Karpas-422 (cell line): Measurements from ENCODE around the gene RAP2A. TPM values are rescaled to one million over a fixed set of nuclear protein-coding genes. Genes with fewer than 3 reads are reported as not detected.

Experiments
- DNase-seq: peaks from one replicate; pipeline ENCODE4 v3.0.0-alpha.2; 2015
- H2AFZ ChIP-seq: fragments of 200-600 bp; sonication (generic); 2 replicates; pipeline ENCODE4 v1.6.1; 2014; ENCODE audit warnings: antibody characterized with exemption, low read length, mixed read lengths
- H3K27ac ChIP-seq: fragments of 200-600 bp; sonication (generic); 2 replicates; pipeline ENCODE4 v1.5.1; 2014; ENCODE audit warnings: mild to moderate bottlenecking, low read length, moderate library complexity
- H3K27me3 ChIP-seq: fragments of 200-600 bp; sonication (generic); 2 replicates; pipeline ENCODE4 v1.6.1; 2014; ENCODE audit warnings: low read length, mixed read lengths
- H3K36me3 ChIP-seq: fragments of 200-600 bp; sonication (generic); 2 replicates; pipeline ENCODE4 v1.6.1; 2014; ENCODE audit warnings: low read length, mixed read lengths; ENCODE audit not compliant: insufficient read depth
- H3K4me1 ChIP-seq: fragments of 200-600 bp; sonication (generic); 2 replicates; pipeline ENCODE4 v1.6.1; 2014; ENCODE audit warnings: mild to moderate bottlenecking, low read length, mixed read lengths
- H3K4me2 ChIP-seq: fragments of 200-600 bp; sonication (generic); 2 replicates; pipeline ENCODE4 v1.6.1; 2014; ENCODE audit warnings: low read length, low read depth, mild to moderate bottlenecking; ENCODE audit not compliant: poor library complexity, severe bottlenecking
- H3K4me3 ChIP-seq: fragments of 200-600 bp; sonication (generic); 2 replicates; pipeline ENCODE4 v1.5.1; 2014; ENCODE audit warnings: mild to moderate bottlenecking, antibody characterized with exemption, low read length, mixed read lengths
- H3K79me2 ChIP-seq: fragments of 200-600 bp; sonication (generic); 2 replicates; pipeline ENCODE4 v1.6.1; 2014; ENCODE audit warnings: mild to moderate bottlenecking, low read length, mixed read lengths
- H3K9ac ChIP-seq: fragments of 200-600 bp; sonication (generic); 2 replicates; pipeline ENCODE4 v1.6.0; 2014; ENCODE audit warnings: low read length
- H3K9me2 ChIP-seq: fragments of 200-600 bp; sonication (generic), shearing (Covaris generic); replicated peaks from 2 replicates; pipeline ENCODE4 v1.6.0; 2014; ENCODE audit warnings: mild to moderate bottlenecking, low read length, moderate library complexity; ENCODE audit not compliant: insufficient read depth
- H3K9me3 ChIP-seq: fragments of 300-700, 200-600 bp; sonication (generic); 2 replicates; pipeline ENCODE4 v1.6.1; 2014; ENCODE audit warnings: low read length, mixed read lengths
- H4K20me1 ChIP-seq: fragments of 200-600 bp; sonication (generic); 2 replicates; pipeline ENCODE4 v1.6.1; 2014; ENCODE audit warnings: mild to moderate bottlenecking, antibody characterized with exemption, low read length, low read depth; ENCODE audit not compliant: insufficient read depth
- total RNA-seq: library from RNA; depleted of rRNA; stranded (reverse); fragments of >200 nt; shearing (Covaris generic); gene quantifications from 2 replicates; pipeline ENCODE4 v1.2.3, GENCODE V29; 2014; ENCODE audit warnings: low replicate concordance

The RAP2A gene
- total RNA-seq, 1 experiment from 2014 or later, result 47.9 TPM

DNA sequence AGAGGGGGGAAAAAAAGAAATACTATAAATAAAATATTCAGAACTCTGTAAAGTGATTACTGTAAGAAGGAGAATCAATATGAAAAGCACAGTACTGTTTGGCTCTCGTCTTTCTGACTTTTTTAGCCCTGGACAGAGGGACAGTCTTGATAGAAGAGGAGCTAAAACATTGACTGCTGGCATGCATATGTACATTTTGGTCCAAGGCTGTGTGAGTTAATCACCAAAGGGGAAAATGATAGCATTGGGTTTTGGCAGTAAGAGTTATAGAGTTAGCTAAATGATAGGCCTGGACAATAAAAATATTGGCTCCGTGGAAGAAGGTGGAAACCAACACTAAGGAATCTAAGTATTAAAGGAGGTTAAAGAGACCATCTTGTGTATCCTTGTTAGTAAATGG lies 50.3 kb downstream of the RAP2A start:
- Histone ChIP-seq H3K9me3 (no peaks in the 10 kb centered on the region), H4K20me1 (no peaks in the 10 kb centered on the region), H3K4me3 (no peak overlapping the region), H3K4me2 (no peak overlapping the region), H3K4me1 (no peaks in the 10 kb centered on the region), H3K79me2 (no peaks in the 10 kb centered on the region), H3K36me3 (no peaks in the 10 kb centered on the region), H2AFZ (no peak overlapping the region), H3K27me3 (no peaks in the 10 kb centered on the region), H3K9me2 (no peaks in the 10 kb centered on the region; the same call in 1 of the 2 replicates), H3K9ac (no peak overlapping the region), H3K27ac (no peak overlapping the region)
- no peak for DNase-seq

DNA sequence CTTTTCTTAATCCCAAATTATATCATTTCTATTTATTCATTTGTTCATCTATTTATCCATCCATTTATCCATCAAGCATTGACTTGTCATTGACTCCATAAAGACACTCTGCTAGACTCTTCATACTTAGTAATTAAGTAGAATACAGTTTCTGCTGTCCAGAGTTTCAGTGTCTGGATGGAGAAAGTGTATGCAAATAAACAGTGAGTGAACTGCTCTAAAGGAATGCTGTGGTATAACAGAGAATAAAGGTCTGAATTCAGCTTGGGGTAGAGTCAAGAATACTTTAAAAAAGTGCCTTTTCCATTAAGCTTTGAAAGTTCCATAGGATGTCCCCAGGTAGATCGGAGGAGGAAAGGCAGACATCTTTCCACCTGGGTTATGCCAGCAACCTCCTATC lies 51.4 kb downstream of the RAP2A start:
- no peaks in the 10 kb centered on the region for H4K20me1 ChIP-seq
- no peaks in the 10 kb centered on the region for H3K27me3 ChIP-seq
- no peaks in the 10 kb centered on the region for H3K79me2 ChIP-seq

DNA sequence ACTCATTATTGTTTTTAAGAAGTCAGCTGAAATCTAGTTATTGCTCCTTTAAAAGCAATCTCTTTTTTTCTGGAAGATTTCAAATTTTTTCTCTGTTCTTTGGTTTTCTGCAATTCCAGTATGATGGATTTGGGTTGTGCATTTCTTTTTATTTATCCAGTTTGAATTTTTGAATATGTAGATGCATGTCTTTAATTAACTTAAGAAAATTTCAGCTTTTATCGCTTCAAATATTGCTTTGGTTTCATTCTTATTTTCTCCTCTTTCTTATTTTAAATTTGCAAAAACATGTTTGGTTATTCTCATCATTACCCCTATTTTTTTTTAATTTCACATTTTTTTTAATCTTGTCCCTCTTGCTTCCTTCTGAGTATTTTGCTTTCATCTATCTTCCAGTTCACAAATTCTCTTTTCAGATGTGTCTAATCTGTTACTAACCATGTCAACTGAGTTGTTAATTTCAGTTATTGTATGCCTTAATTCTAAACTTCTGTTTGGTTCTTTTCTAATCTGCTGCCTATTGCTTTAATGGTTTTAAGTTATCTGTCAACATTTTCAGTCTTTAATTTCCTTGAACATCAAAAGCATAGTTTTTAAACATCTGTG lies 56.8 kb downstream of the RAP2A start:
- DNase-seq, result no peak
- no peak overlapping the region for H3K4me2 ChIP-seq

More for the DNA sequence above, 51.4 kb downstream of the RAP2A start:
- DNase-seq, result no peak
- Histone ChIP-seq H2AFZ (no peak overlapping the region), H3K4me1 (no peaks in the 10 kb centered on the region), H3K36me3 (no peaks in the 10 kb centered on the region), H3K9ac (no peak overlapping the region), H3K9me3 (no peaks in the 10 kb centered on the region), H3K9me2 (no peaks in the 10 kb centered on the region; the same call in 1 of the 2 replicates), H3K27ac (no peak overlapping the region), H3K4me3 (no peak overlapping the region), H3K4me2 (no peak overlapping the region)

DNA sequence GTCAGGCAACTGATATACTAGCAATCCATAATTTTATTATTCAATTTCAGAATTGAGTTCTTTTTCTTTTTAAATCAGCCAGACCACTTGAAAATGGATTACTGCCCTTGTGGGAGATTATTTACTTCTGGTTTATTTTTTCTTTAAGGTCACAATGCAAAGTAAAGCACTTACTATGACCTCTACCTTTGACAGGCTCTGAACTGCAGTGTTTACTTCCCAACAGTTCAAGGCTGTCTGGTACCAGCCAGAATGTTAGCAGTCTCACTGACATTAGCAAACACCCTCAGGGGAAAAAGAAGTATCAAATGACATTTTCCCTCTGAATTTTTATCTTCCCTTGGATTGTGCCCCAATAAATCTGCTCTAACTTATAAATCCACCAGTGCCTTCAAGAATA lies 57.5 kb downstream of the RAP2A start:
- no peaks in the 10 kb centered on the region for H3K4me1 ChIP-seq
- DNase-seq, result no peak
- H3K9ac ChIP-seq, result no peak overlapping the region
- H3K36me3 ChIP-seq, result no peaks in the 10 kb centered on the region
- no peaks in the 10 kb centered on the region for H3K27me3 ChIP-seq
- H3K9me3 ChIP-seq, result no peaks in the 10 kb centered on the region
- H3K79me2 ChIP-seq, result no peaks in the 10 kb centered on the region
- no peak overlapping the region for H3K27ac ChIP-seq
- no peak overlapping the region for H3K4me3 ChIP-seq
- H3K9me2 ChIP-seq, result no peaks in the 10 kb centered on the region
- H3K4me2 ChIP-seq, result no peak overlapping the region
- no peak overlapping the region for H2AFZ ChIP-seq
- H4K20me1 ChIP-seq, result no peaks in the 10 kb centered on the region

More for the DNA sequence above, 56.8 kb downstream of the RAP2A start:
- H2AFZ ChIP-seq, result no peak overlapping the region
- H3K9me2 ChIP-seq, result no peaks in the 10 kb centered on the region
- H3K79me2 ChIP-seq, result no peaks in the 10 kb centered on the region
- no peaks in the 10 kb centered on the region for H3K9me3 ChIP-seq
- no peak overlapping the region for H3K27ac ChIP-seq
- no peaks in the 10 kb centered on the region for H3K4me1 ChIP-seq
- no peaks in the 10 kb centered on the region for H3K27me3 ChIP-seq
- H3K4me3 ChIP-seq, result no peak overlapping the region
- no peaks in the 10 kb centered on the region for H3K36me3 ChIP-seq
- no peak overlapping the region for H3K9ac ChIP-seq
- H4K20me1 ChIP-seq, result no peaks in the 10 kb centered on the region

DNA sequence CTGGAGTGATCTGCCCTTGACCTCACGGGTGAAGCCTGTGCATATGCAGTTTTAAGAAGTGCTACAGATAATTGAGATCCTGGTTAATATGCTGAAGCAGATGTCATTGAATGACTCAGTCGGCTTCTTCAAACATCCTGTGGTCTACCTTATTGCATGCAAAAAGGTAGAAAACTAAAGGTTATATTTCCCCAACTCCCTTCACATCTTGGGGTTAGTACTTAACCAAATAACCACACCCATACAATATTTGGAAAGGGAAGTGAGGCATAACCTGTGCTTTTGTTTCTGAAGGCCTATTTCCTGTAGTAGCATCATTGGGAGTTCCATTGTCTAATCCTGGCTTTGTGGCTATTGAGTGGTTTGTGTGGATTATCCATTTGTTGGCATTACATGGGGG lies 58.3 kb downstream of the RAP2A start:
- H3K36me3 ChIP-seq, result no peaks in the 10 kb centered on the region

DNA sequence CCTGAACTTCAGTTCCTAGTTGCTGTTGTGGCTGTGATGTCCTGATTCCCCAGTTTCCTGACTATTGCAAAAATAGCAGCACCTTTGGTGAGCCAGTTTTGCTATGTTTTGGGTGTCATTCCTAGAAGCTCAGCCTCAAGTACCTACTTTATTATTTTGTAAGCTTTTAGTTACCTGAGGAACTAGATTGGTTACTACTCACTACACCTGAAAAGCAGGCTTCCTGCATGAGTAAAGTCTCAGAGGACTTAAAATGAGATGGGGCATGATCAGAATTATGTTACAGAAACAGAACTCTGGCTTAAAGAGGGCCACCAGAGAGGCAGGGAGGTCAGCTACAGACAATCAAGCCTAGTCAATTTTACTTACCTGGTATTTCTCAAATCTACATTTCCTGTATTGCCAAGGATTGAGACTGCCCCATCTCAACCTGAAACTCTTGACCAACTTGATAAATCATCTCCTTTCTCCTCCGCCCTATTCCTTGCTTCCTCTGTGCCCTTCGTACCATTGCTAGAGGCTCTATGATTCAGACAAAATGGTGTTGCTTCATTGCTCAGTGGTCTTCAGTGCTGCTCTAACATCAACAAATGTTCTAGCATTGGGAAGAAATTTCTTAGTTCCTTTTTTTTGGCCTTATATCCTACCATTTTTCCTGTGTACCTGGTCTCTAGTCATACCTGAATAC lies 58.9 kb downstream of the RAP2A start:
- no peak overlapping the region for H3K27ac ChIP-seq
- no peak overlapping the region for H3K4me2 ChIP-seq
- no peak overlapping the region for H2AFZ ChIP-seq
- H3K4me1 ChIP-seq, result no peaks in the 10 kb centered on the region
- no peaks in the 10 kb centered on the region for H3K9me2 ChIP-seq
- no peak overlapping the region for H3K4me3 ChIP-seq
- no peaks in the 10 kb centered on the region for H4K20me1 ChIP-seq
- H3K9me3 ChIP-seq, result no peaks in the 10 kb centered on the region
- H3K9ac ChIP-seq, result no peak overlapping the region
- H3K27me3 ChIP-seq, result no peaks in the 10 kb centered on the region
- H3K79me2 ChIP-seq, result no peaks in the 10 kb centered on the region
- H3K36me3 ChIP-seq, result no peaks in the 10 kb centered on the region
- DNase-seq, result no peak

More for the DNA sequence above, 58.3 kb downstream of the RAP2A start:
- Histone ChIP-seq H3K4me3 (no peak overlapping the region), H3K27ac (no peak overlapping the region), H4K20me1 (no peaks in the 10 kb centered on the region), H3K9ac (no peak overlapping the region), H2AFZ (no peak overlapping the region), H3K9me2 (no peaks in the 10 kb centered on the region), H3K9me3 (no peaks in the 10 kb centered on the region), H3K79me2 (no peaks in the 10 kb centered on the region), H3K4me1 (no peaks in the 10 kb centered on the region), H3K27me3 (no peaks in the 10 kb centered on the region), H3K4me2 (no peak overlapping the region)
- DNase-seq, result no peak

DNA sequence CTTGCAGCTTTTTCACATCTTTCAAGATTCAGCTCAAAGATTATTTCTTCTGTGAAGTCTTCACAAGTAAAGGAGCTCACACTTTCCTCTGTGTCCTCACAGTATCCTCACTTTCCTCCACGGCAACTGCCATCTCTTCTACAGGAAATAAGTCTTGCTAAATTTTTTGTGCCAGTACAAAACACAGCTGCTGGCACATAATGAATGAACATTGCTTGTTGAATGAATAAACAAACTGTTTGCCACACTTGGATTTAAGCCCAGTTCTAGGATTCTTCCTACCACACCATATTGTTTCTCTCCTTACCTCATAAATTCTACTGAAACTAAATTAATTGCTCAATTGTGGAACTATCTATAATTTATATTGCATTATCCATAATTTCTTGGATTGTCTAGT lies 59.5 kb downstream of the RAP2A start:
- H3K36me3 ChIP-seq, result no peaks in the 10 kb centered on the region
- H3K27me3 ChIP-seq, result no peaks in the 10 kb centered on the region
- no peaks in the 10 kb centered on the region for H3K9me2 ChIP-seq
- DNase-seq, result no peak
- no peak overlapping the region for H2AFZ ChIP-seq
- H4K20me1 ChIP-seq, result no peaks in the 10 kb centered on the region
- no peak overlapping the region for H3K9ac ChIP-seq
- no peak overlapping the region for H3K4me3 ChIP-seq
- no peaks in the 10 kb centered on the region for H3K9me3 ChIP-seq
- H3K79me2 ChIP-seq, result no peaks in the 10 kb centered on the region
- no peak overlapping the region for H3K27ac ChIP-seq
- H3K4me2 ChIP-seq, result no peak overlapping the region
- no peaks in the 10 kb centered on the region for H3K4me1 ChIP-seq

DNA sequence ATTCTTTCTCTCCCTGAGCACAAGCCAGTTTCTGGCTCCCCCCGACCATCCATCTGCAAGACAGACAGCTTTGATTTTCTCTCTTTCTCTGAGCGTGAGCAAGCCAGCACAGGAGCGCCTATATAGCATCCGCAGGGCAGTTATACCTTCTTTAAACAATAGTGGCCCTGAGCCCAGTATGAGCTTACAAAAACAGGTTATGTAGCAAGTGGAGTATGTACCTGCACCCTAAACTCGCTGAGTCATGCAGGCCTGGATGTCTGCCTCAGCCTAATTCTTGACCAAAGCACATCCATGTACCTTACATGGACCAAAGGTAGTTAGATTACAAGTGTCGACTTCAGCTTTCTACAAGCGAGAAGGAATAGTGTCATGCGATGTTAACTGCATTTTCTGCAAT lies 61.7 kb downstream of the RAP2A start:
- Histone ChIP-seq H3K9me3 (no peaks in the 10 kb centered on the region), H3K4me3 (no peak overlapping the region), H3K9me2 (no peaks in the 10 kb centered on the region), H3K27me3 (no peaks in the 10 kb centered on the region), H3K9ac (no peak overlapping the region), H2AFZ (no peak overlapping the region), H3K4me2 (no peak overlapping the region), H4K20me1 (no peaks in the 10 kb centered on the region), H3K36me3 (no peaks in the 10 kb centered on the region), H3K4me1 (no peaks in the 10 kb centered on the region), H3K79me2 (no peaks in the 10 kb centered on the region), H3K27ac (no peak overlapping the region)
- no peak for DNase-seq
